ENCODE measurements around the gene PTPRR. TPM values are rescaled to one million over a fixed set of nuclear protein-coding genes. Genes with fewer than 3 reads are reported as not detected.

PTPRR gene
- total RNA-seq, 2 experiments from 2014 or later: not detected

GRCh38 chr12:70745048-70745447, 175.5 kb downstream of the PTPRR start:
- Mint-ChIP-seq H3K9me3 (no peaks in the 10 kb centered on the region), H3K27ac (no peak overlapping the region), H3K27me3 (peaks cover 46% of the 10 kb centered on the region), H3K36me3 (ENCODE audit: low read depth) (no peaks in the 10 kb centered on the region), H3K4me1 (ENCODE audit: low read depth) (no peaks in the 10 kb centered on the region), H3K4me3 (no peak overlapping the region)
- no peak for DNase-seq
- intact Hi-C loops (cut with DNase I, micrococcal nuclease): no loop called here
- H3K36me3 ChIP-seq (ENCODE audit: insufficient read depth, low read length): no peaks in the 10 kb centered on the region
- no peak for ATAC-seq (ENCODE audit: poor library complexity)
- TF ChIP-seq CTCF (IDR thresholded peaks at IDR 0.05): no peak
- ChIA-PET POLR2A (no interaction called here), CTCF (no interaction called here)
- no peak overlapping the region for H3K27ac ChIP-seq (ENCODE audit: low read depth in 1 of 2, low read length in 2 of 2)
- H3K4me1 ChIP-seq (ENCODE audit: insufficient read depth, low read length): no peaks in the 10 kb centered on the region
- no peak overlapping the region for H3K4me3 ChIP-seq (ENCODE audit: low read length)
- no peaks in the 10 kb centered on the region for H3K9me3 ChIP-seq (ENCODE audit: control insufficient read depth in 1 of 2, insufficient read depth in 1 of 2, low read length in 2 of 2)
- peaks cover 0 to 3% of the 10 kb centered on the region in 2 experiments for H3K27me3 ChIP-seq (ENCODE audit: control insufficient read depth in 1 of 2, insufficient read depth in 2 of 2, low read length in 2 of 2)

- CTCF ChIA-PET: no interaction called here
- H3K27me3 ChIP-seq (ENCODE audit: control insufficient read depth in 1 of 2, insufficient read depth in 2 of 2, low read length in 2 of 2): peaks cover 0 to 3% of the 10 kb centered on the region in 2 experiments
- ATAC-seq (ENCODE audit: poor library complexity) (no peak), DNase-seq (no peak)
- H3K4me1 ChIP-seq (ENCODE audit: insufficient read depth, low read length): no peaks in the 10 kb centered on the region
- no peak overlapping the region for H3K4me3 ChIP-seq (ENCODE audit: low read length)
- POLR2A ChIA-PET: no interaction called here
- H3K9me3 ChIP-seq (ENCODE audit: control insufficient read depth in 1 of 2, insufficient read depth in 1 of 2, low read length in 2 of 2): no peaks in the 10 kb centered on the region
- no peaks in the 10 kb centered on the region for H3K36me3 Mint-ChIP-seq (ENCODE audit: low read depth)
- TF ChIP-seq CTCF (IDR thresholded peaks at IDR 0.05): no peak
- H3K4me3 Mint-ChIP-seq: no peak overlapping the region
- no peak overlapping the region for H3K27ac ChIP-seq (ENCODE audit: low read depth in 1 of 2, low read length in 2 of 2)
- intact Hi-C loops (cut with DNase I, micrococcal nuclease): no loop called here
- H3K9me3 Mint-ChIP-seq: no peaks in the 10 kb centered on the region
- peaks cover 50% of the 10 kb centered on the region for H3K27me3 Mint-ChIP-seq
- H3K4me1 Mint-ChIP-seq (ENCODE audit: low read depth): no peaks in the 10 kb centered on the region
- H3K27ac Mint-ChIP-seq: no peak overlapping the region
- no peaks in the 10 kb centered on the region for H3K36me3 ChIP-seq (ENCODE audit: insufficient read depth, low read length)
These were observed 176.4 kb downstream of the PTPRR start for GRCh38 chr12:70744178-70744577.

- Mint-ChIP-seq H3K36me3 (ENCODE audit: low read depth) (no peaks in the 10 kb centered on the region), H3K27ac (no peak overlapping the region), H3K9me3 (no peaks in the 10 kb centered on the region), H3K4me1 (ENCODE audit: low read depth) (no peaks in the 10 kb centered on the region), H3K27me3 (peaks cover 47% of the 10 kb centered on the region), H3K4me3 (no peak overlapping the region)
- Histone ChIP-seq H3K27me3 (ENCODE audit: control insufficient read depth in 1 of 2, insufficient read depth in 2 of 2, low read length in 2 of 2) (peaks cover 0 to 3% of the 10 kb centered on the region in 2 experiments), H3K4me3 (ENCODE audit: low read length) (no peak overlapping the region), H3K27ac (ENCODE audit: low read depth in 1 of 2, low read length in 2 of 2) (no peak overlapping the region), H3K9me3 (ENCODE audit: control insufficient read depth in 1 of 2, insufficient read depth in 1 of 2, low read length in 2 of 2) (no peaks in the 10 kb centered on the region), H3K36me3 (ENCODE audit: insufficient read depth, low read length) (no peaks in the 10 kb centered on the region), H3K4me1 (ENCODE audit: insufficient read depth, low read length) (no peaks in the 10 kb centered on the region)
- no peak for TF ChIP-seq CTCF (IDR thresholded peaks at IDR 0.05)
- ChIA-PET CTCF (interaction anchor here (0.6 kb wide), 1 partner anchor 74 kb away, joined by 3 read pairs; no protein-coding TSS in a partner anchor), POLR2A (no interaction called here)
- DNase-seq: no peak
- intact Hi-C loops (cut with DNase I, micrococcal nuclease): no loop called here
- no peak for ATAC-seq (ENCODE audit: poor library complexity)
These were observed 179.3 kb downstream of the PTPRR start for GRCh38 chr12:70741256-70741655.
